ENCODE data around the gene TRIP4. TPM values are rescaled to one million over a fixed set of nuclear protein-coding genes. Genes with fewer than 3 reads are reported as not detected.
A peak's percentile ranks its signal among the peaks of the same experiment; 100 is the strongest.

Gene TRIP4
- total RNA-seq, 1 experiment from 2014 or later, result 21.7 TPM

DNA sequence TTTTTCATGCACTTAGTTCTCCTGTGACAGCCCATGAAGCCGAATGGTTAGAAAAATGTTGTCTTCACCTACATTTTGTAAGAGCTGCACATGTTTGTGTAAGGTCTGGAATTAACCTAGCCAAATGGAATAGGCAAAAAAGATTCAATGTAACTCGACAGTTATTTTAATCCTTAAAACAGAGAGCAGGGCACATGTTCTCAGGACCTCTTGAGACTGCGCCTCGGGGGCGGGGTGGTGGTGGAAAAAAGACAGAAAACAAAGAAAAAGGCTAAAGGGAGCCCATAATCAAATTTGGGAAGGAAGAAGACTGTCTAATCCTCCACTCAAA, 31.0 kb upstream of the TRIP4 start:
- Histone ChIP-seq H3K9ac (ENCODE audit: extremely low read depth, insufficient read length, low read length) (no peak overlapping the region), H3T11ph (ENCODE audit: low read length) (no peak overlapping the region), H2BK20ac (ENCODE audit: low read depth, low read length, poor library complexity, severe bottlenecking) (no peak overlapping the region), H3K27ac (ENCODE audit: insufficient read length, low read depth, low read length) (no peak overlapping the region), H3K14ac (ENCODE audit: insufficient read depth, low read length) (no peak overlapping the region), H3K18ac (ENCODE audit: insufficient read length, low read depth, low read length) (no peak overlapping the region), H2BK12ac (ENCODE audit: insufficient read length, low read depth, low read length) (no peak overlapping the region), H2BK120ac (ENCODE audit: low read depth, low read length, poor library complexity, severe bottlenecking) (no peak overlapping the region), H3K56ac (ENCODE audit: insufficient read length, low read depth, low read length) (no peak overlapping the region), H3K79me1 (ENCODE audit: insufficient read depth, low read depth, low read length, poor library complexity, severe bottlenecking) (no peaks in the 10 kb centered on the region), H3K79me2 (ENCODE audit: insufficient read depth, low read length) (peaks cover 2% of the 10 kb centered on the region; the same call in 1 of the 2 replicates), H4K5ac (ENCODE audit: insufficient read length, low read depth, low read length) (no peak overlapping the region), H3K4ac (ENCODE audit: low read depth, low read length) (no peak overlapping the region), H3K9me3 (ENCODE audit: control insufficient read depth, low read depth, low read length) (no peaks in the 10 kb centered on the region), H2BK5ac (ENCODE audit: insufficient read length, low read length) (no peak overlapping the region), H3K23me2 (ENCODE audit: insufficient read length, low read depth, low read length, poor library complexity, severe bottlenecking) (peaks cover 5% of the 10 kb centered on the region), H2AFZ (ENCODE audit: low read length) (no peak overlapping the region), H3K27me3 (ENCODE audit: insufficient read depth, low read length) (no peaks in the 10 kb centered on the region), H4K20me1 (ENCODE audit: control insufficient read depth, insufficient read depth, insufficient read length) (no peaks in the 10 kb centered on the region), H3K4me1 (ENCODE audit: insufficient read depth, low read length) (no peaks in the 10 kb centered on the region), H4K91ac (ENCODE audit: insufficient read length, low read depth, low read length) (no peak overlapping the region), H2BK15ac (ENCODE audit: low read depth, low read length) (no peak overlapping the region), H3K4me2 (ENCODE audit: insufficient read depth, insufficient read length, low read length) (peak overlapping the region; percentile 98), H2AK5ac (ENCODE audit: insufficient read length, low read length) (no peak overlapping the region), H3K23ac (ENCODE audit: insufficient read length, low read depth, low read length) (no peak overlapping the region), H4K8ac (replicated peaks; ENCODE audit: insufficient read length, low read depth, low read length) (no peak overlapping the region)
- no peaks in the 10 kb centered on the region for H3K27me3 Mint-ChIP-seq (ENCODE audit: low read depth)
- H3K4me1 Mint-ChIP-seq, result peaks cover 12% of the 10 kb centered on the region in 2 experiments
- WGBS (ENCODE audit: extremely low coverage, insufficient read length, low lambda C conversion rate), result no CpG with 5 or more reads among the region's 5 CpGs
- H3K9me3 Mint-ChIP-seq, result no peaks in the 10 kb centered on the region
- peaks cover 5 to 10% (median 9%) of the 10 kb centered on the region in 3 experiments; a peak in 4 of 7 replicates for H3K36me3 Mint-ChIP-seq (ENCODE audit: insufficient read depth in 1 of 3, low read depth in 3 of 3)
- peak overlapping the region; percentile 94 to 98 for H3K4me3 Mint-ChIP-seq
- no peak for DNase-seq
- no peak for TF ChIP-seq CTCF (conservative IDR thresholded peaks at IDR 0.05)
- H3K27ac Mint-ChIP-seq, result peak overlapping the region; percentile 57 to 87 (median 76); a peak in 5 of 7 replicates
